ENCODE measurements around the gene RP9. TPM values are rescaled to one million over a fixed set of nuclear protein-coding genes. Genes with fewer than 3 reads are reported as not detected.

Gene RP9, protein sequence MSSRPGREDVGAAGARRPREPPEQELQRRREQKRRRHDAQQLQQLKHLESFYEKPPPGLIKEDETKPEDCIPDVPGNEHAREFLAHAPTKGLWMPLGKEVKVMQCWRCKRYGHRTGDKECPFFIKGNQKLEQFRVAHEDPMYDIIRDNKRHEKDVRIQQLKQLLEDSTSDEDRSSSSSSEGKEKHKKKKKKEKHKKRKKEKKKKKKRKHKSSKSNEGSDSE
- total RNA-seq (2022) = 29.1 and 32.1 TPM in 2 replicates
- Bru-seq, nascent RNA = percentile 76 among the genes with signal in this experiment
- percentile 68 among the genes with signal in this experiment for BruChase-seq, experiment 1, labeled RNA remaining after a 6-hour chase
- BruChase-seq, experiment 2, labeled RNA remaining after a 2-hour chase = percentile 68 among the genes with signal in this experiment
- long read RNA-seq, transcript RP9-201 (6 exons, 1,121 nt) = major isoform, 68 of 74 reads
- long read RNA-seq, partial matches to known transcripts = 0 of 74 reads
- long read RNA-seq, other reads (novel, unspliced or antisense) = 6 of 74 reads

GRCh38 chr7:33109005-33109757 lies at the start of gene RP9:
RP9 (minus strand) TSS chr7:33109404; CDS start chr7:33109372, 32 bp downstream.
- TF ChIP-seq CTCF (IDR thresholded peaks at IDR 0.05; ENCODE audit: unreplicated experiment) = peak; percentile 67
- peak within 1 kb of the TSS; percentile 80 for H3K27ac Mint-ChIP-seq (ENCODE audit: low read depth, unreplicated experiment)

GRCh38 chr7:33157781-33158180 lies 48.6 kb upstream of the RP9 start:
- H3K9me3 Mint-ChIP-seq (ENCODE audit: unreplicated experiment) = no peaks in the 10 kb centered on the region
- intact Hi-C loops (cut with micrococcal nuclease) = no loop called here
- H3K4me3 Mint-ChIP-seq (ENCODE audit: unreplicated experiment) = no peak overlapping the region
- TF ChIP-seq CTCF (IDR thresholded peaks at IDR 0.05; ENCODE audit: unreplicated experiment) = no peak
- H3K36me3 Mint-ChIP-seq (ENCODE audit: insufficient read depth, unreplicated experiment) = no peaks in the 10 kb centered on the region
- no peaks in the 10 kb centered on the region for H3K27me3 Mint-ChIP-seq (ENCODE audit: insufficient read depth, unreplicated experiment)
- CTCF ChIA-PET = no interaction called here
- H3K4me1 Mint-ChIP-seq (ENCODE audit: insufficient read depth, unreplicated experiment) = no peaks in the 10 kb centered on the region
- no peak overlapping the region for H3K27ac Mint-ChIP-seq (ENCODE audit: low read depth, unreplicated experiment)
- no peak for DNase-seq (ENCODE audit: unreplicated experiment)
- POLR2A ChIA-PET = no interaction called here
- no TSS peak for BruUV-seq (replicated peaks)

More at GRCh38 chr7:33109005-33109757, at the start of gene RP9:
- H3K4me3 Mint-ChIP-seq (ENCODE audit: unreplicated experiment) = peak within 1 kb of the TSS; percentile 80
- intact Hi-C loops (cut with micrococcal nuclease) = loop anchor here (2.0 to 5.0 kb wide), 4 partner anchors 20 to 417 kb away; partner anchors contain the start of genes BBS9 and NT5C3A
- DNase-seq (ENCODE audit: unreplicated experiment) = peak; percentile 63
- BruUV-seq (replicated peaks) = no TSS peak
- POLR2A ChIA-PET = interaction anchor here (0.6 to 4.2 kb wide), 18 partner anchors 11 to 448 kb away, joined by 3 to 44 read pairs (median 5); partner anchors contain the start of genes BBS9, FKBP9, KBTBD2 and NT5C3A
- H3K9me3 Mint-ChIP-seq (ENCODE audit: unreplicated experiment) = no peaks in the 10 kb centered on the region
- CTCF ChIA-PET = interaction anchor here (0.6 to 4.0 kb wide), 33 partner anchors 9 to 344 kb away, joined by 3 to 31 read pairs (median 5); partner anchors contain the start of genes BBS9 and NT5C3A
- H3K27me3 Mint-ChIP-seq (ENCODE audit: insufficient read depth, unreplicated experiment) = peaks cover 9% of the 10 kb centered on the region
- peaks cover 4% of the 10 kb centered on the region for H3K4me1 Mint-ChIP-seq (ENCODE audit: insufficient read depth, unreplicated experiment)
- H3K36me3 Mint-ChIP-seq (ENCODE audit: insufficient read depth, unreplicated experiment) = peaks cover 7% of the 10 kb centered on the region

DNA sequence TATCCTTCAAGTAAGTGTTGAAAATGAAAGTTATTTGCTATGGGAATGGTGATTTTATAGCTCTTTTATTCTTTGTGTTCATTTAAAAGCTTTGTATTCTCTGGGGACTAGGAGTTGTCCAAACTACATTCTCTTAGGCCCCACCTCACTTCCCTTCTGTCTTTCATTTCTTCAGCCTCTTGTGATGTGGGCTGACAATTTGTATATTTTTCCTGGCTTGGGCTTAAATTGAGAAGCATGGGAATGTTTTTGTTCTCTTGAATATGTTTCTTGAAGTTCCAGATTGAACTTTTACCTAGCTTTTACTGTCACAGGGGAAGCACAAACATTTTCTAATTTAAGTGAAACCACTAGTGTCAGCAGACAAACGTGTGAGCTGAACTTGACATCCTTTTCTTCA lies 48.1 kb upstream of the RP9 start:
- intact Hi-C loops (cut with micrococcal nuclease) = no loop called here
- H3K27me3 Mint-ChIP-seq (ENCODE audit: insufficient read depth, unreplicated experiment) = no peaks in the 10 kb centered on the region
- ChIA-PET POLR2A (no interaction called here), CTCF (no interaction called here)
- H3K4me1 Mint-ChIP-seq (ENCODE audit: insufficient read depth, unreplicated experiment) = no peaks in the 10 kb centered on the region
- BruUV-seq (replicated peaks) = no TSS peak
- H3K9me3 Mint-ChIP-seq (ENCODE audit: unreplicated experiment) = no peaks in the 10 kb centered on the region
- DNase-seq (ENCODE audit: unreplicated experiment) = no peak
- no peak overlapping the region for H3K27ac Mint-ChIP-seq (ENCODE audit: low read depth, unreplicated experiment)
- no peaks in the 10 kb centered on the region for H3K36me3 Mint-ChIP-seq (ENCODE audit: insufficient read depth, unreplicated experiment)
- H3K4me3 Mint-ChIP-seq (ENCODE audit: unreplicated experiment) = no peak overlapping the region
- no peak for TF ChIP-seq CTCF (IDR thresholded peaks at IDR 0.05; ENCODE audit: unreplicated experiment)

GRCh38 chr7:33156441-33156840 lies 47.2 kb upstream of the RP9 start:
- no peaks in the 10 kb centered on the region for H3K27me3 Mint-ChIP-seq (ENCODE audit: insufficient read depth, unreplicated experiment)
- H3K4me1 Mint-ChIP-seq (ENCODE audit: insufficient read depth, unreplicated experiment) = no peaks in the 10 kb centered on the region
- ChIA-PET POLR2A (no interaction called here), CTCF (no interaction called here)
- no peaks in the 10 kb centered on the region for H3K36me3 Mint-ChIP-seq (ENCODE audit: insufficient read depth, unreplicated experiment)
- no peak overlapping the region for H3K4me3 Mint-ChIP-seq (ENCODE audit: unreplicated experiment)
- BruUV-seq (replicated peaks) = no TSS peak
- no peak for DNase-seq (ENCODE audit: unreplicated experiment)
- no peak overlapping the region for H3K27ac Mint-ChIP-seq (ENCODE audit: low read depth, unreplicated experiment)
- no peak for TF ChIP-seq CTCF (IDR thresholded peaks at IDR 0.05; ENCODE audit: unreplicated experiment)
- H3K9me3 Mint-ChIP-seq (ENCODE audit: unreplicated experiment) = no peaks in the 10 kb centered on the region
- intact Hi-C loops (cut with micrococcal nuclease) = no loop called here
